22Rv1 (cell line): ENCODE measurements around the gene ALOX15B.

Experiments used
- CTCF ChIP-seq: fragments of 450-650 bp; IDR thresholded peaks from 2 replicates; pipeline ENCODE4 v1.5.1; 2017; ENCODE audit warnings: mild to moderate bottlenecking
- ZFX ChIP-seq: fragments of 450-650 bp; IDR thresholded peaks from 2 replicates; pipeline ENCODE4 v1.6.1; 2017; ENCODE audit warnings: antibody characterized with exemption, borderline replicate concordance

DNA sequence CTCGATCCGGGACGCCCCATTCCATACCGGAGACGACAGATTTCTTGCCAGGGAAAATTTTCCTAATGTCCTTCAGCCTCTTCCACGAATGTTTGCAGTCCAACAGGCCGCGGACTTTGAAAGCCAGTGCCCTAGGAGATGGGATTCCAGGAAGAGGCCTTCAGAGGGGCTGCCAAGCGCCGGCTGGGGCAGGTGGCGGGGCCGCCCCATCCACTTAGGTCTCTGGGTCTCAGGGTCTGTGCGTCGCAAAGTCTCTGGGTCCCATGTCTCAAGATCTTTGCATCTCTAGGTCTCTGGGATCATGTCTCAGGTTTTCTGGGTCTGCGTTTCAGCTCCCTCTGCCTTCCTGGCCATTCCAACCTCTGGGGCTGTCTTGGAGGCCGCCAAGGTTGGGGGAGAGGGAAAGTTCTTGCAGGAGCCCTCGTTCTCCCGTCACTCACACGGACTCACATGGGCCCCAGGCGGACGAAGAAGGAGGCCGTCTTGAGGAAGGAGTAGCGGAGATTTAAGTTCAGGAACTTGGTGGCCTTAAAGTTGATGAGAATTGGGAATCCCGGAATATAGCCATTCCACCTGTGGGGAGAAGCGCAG is 41.4 kb downstream of the ALOX15B start:
- TF ChIP-seq CTCF, result peak; percentile 48
- TF ChIP-seq ZFX, result no peak
